Measurements from ENCODE around the gene WDR82. TPM values are rescaled to one million over a fixed set of nuclear protein-coding genes. Genes with fewer than 3 reads are reported as not detected.

WDR82 gene
- total and polyA plus RNA-seq, 10 of the 15 experiments (the other 5 are each of a cell fraction or from before 2014, with no cell fraction given) = 10.1 to 82.4 (median 48.7) TPM

MicroRNAs within 50 kb of the gene (microRNA counts, 767-probe panel; counts per million panel counts)
- microRNA hsa-let-7g-5p = 5,466 counts per million, percentile 99 among the panel's probes with 10 or more counts

Small RNA genes lying within 50 kb of the gene (microRNA-seq; reads per million reads assigned to microRNA genes)
- gene MIR135A1 (4.0 reads per million, percentile 23 among the genes with 10 or more reads in this experiment), gene MIRLET7G (161,184 reads per million, percentile 100 among the genes with 10 or more reads in this experiment)

Small RNA genes lying within 50 kb of the gene (small RNA-seq; reads per million reads assigned to genes)
- not detected for gene MIR135A1
- gene MIRLET7G = 3,083 reads per million, percentile 100 among the genes with 10 or more reads in this experiment

Other genes starting within 250 kb of the WDR82 start
Only the 7 nearest of the 14 such genes appear.
- 29.8 and 30.0 TPM in 2 replicates for gene POC1A, start 124.2 kb downstream of the WDR82 start, total RNA-seq (2014; rRNA removed)
- gene POC1A, start 124.2 kb downstream of the WDR82 start, total RNA-seq (2014; rRNA removed; fragmentation: Illumina TruSeq; extraction: Trizol) = 14.6 and 15.6 TPM in 2 replicates
- gene POC1A, start 124.2 kb downstream of the WDR82 start, total RNA-seq (2021) = 22.9 and 23.4 TPM in 2 replicates
- 13.6 and 19.7 TPM in 2 replicates for gene POC1A, start 124.2 kb downstream of the WDR82 start, polyA plus RNA-seq (2011; rRNA removed)
- 16.4 and 24.1 TPM in 2 replicates for gene POC1A, start 124.2 kb downstream of the WDR82 start, polyA plus RNA-seq (2014; fragmentation: Illumina TruSeq; extraction: Trizol)
- gene POC1A, start 124.2 kb downstream of the WDR82 start, polyA plus RNA-seq (2014; fragmentation: Nextera tagmentation; extraction: Ambion mirVana) = 10 to 100 TPM in 1 of 2 experiments, 1 to 10 TPM in 1; 8.5 to 13.0 TPM
- 26.5 and 27.2 TPM in 2 replicates for gene POC1A, start 124.2 kb downstream of the WDR82 start, polyA plus RNA-seq (2014; rRNA removed)
- 10 to 100 TPM; 42.3 to 49.8 TPM for gene POC1A, start 124.2 kb downstream of the WDR82 start, polyA plus RNA-seq (2016; fragmentation: Nextera tagmentation; extraction: Ambion mirVana)
- 77.4 and 89.8 TPM in 2 replicates for gene ALAS1, start 80.5 kb downstream of the WDR82 start, total RNA-seq (2014; rRNA removed)
- 69.5 and 69.9 TPM in 2 replicates for gene ALAS1, start 80.5 kb downstream of the WDR82 start, total RNA-seq (2014; rRNA removed; fragmentation: Illumina TruSeq; extraction: Trizol)
- gene ALAS1, start 80.5 kb downstream of the WDR82 start, total RNA-seq (2021) = 75.4 and 75.9 TPM in 2 replicates
- 78.1 and 95.0 TPM in 2 replicates for gene ALAS1, start 80.5 kb downstream of the WDR82 start, polyA plus RNA-seq (2011; rRNA removed)
- 73.0 and 103 TPM in 2 replicates for gene ALAS1, start 80.5 kb downstream of the WDR82 start, polyA plus RNA-seq (2014; fragmentation: Illumina TruSeq; extraction: Trizol)
- 100 to 1,000 TPM; 111 to 115 TPM for gene ALAS1, start 80.5 kb downstream of the WDR82 start, polyA plus RNA-seq (2014; fragmentation: Nextera tagmentation; extraction: Ambion mirVana)
- gene ALAS1, start 80.5 kb downstream of the WDR82 start, polyA plus RNA-seq (2014; rRNA removed) = 78.6 and 93.1 TPM in 2 replicates
- gene ALAS1, start 80.5 kb downstream of the WDR82 start, polyA plus RNA-seq (2016; fragmentation: Nextera tagmentation; extraction: Ambion mirVana) = 100 to 1,000 TPM in 1 of 2 experiments, 10 to 100 TPM in 1; 88.4 to 102 TPM
- 0.22 and 0.51 TPM in 2 replicates for gene TLR9, start 53.0 kb downstream of the WDR82 start, total RNA-seq (2014; rRNA removed)
- gene TLR9, start 53.0 kb downstream of the WDR82 start, total RNA-seq (2014; rRNA removed; fragmentation: Illumina TruSeq; extraction: Trizol) = 0.14 and 0.22 TPM in 2 replicates
- 4.8 and 6.9 TPM in 2 replicates for gene TLR9, start 53.0 kb downstream of the WDR82 start, total RNA-seq (2021)
- gene TLR9, start 53.0 kb downstream of the WDR82 start, polyA plus RNA-seq (2011; rRNA removed) = 0.03 and 0.11 TPM in 2 replicates
- gene TLR9, start 53.0 kb downstream of the WDR82 start, polyA plus RNA-seq (2014; fragmentation: Illumina TruSeq; extraction: Trizol) = 0.53 TPM in 1 of 2 replicates, not detected in the other
- under 1 TPM in 1 of 2 experiments, not detected in 1; 0.10 TPM for gene TLR9, start 53.0 kb downstream of the WDR82 start, polyA plus RNA-seq (2014; fragmentation: Nextera tagmentation; extraction: Ambion mirVana)
- gene TLR9, start 53.0 kb downstream of the WDR82 start, polyA plus RNA-seq (2014; rRNA removed) = 1.1 and 1.5 TPM in 2 replicates
- 1 to 10 TPM in 1 of 2 experiments, under 1 TPM in 1; 0.82 to 1.2 TPM for gene TLR9, start 53.0 kb downstream of the WDR82 start, polyA plus RNA-seq (2016; fragmentation: Nextera tagmentation; extraction: Ambion mirVana)
- gene TWF2, start 39.5 kb downstream of the WDR82 start, total RNA-seq (2014; rRNA removed) = 67.7 and 81.3 TPM in 2 replicates
- gene TWF2, start 39.5 kb downstream of the WDR82 start, total RNA-seq (2014; rRNA removed; fragmentation: Illumina TruSeq; extraction: Trizol) = 34.7 and 37.5 TPM in 2 replicates
- 88.1 and 88.2 TPM in 2 replicates for gene TWF2, start 39.5 kb downstream of the WDR82 start, total RNA-seq (2021)
- gene TWF2, start 39.5 kb downstream of the WDR82 start, polyA plus RNA-seq (2011; rRNA removed) = 30.3 and 56.6 TPM in 2 replicates
- gene TWF2, start 39.5 kb downstream of the WDR82 start, polyA plus RNA-seq (2014; fragmentation: Illumina TruSeq; extraction: Trizol) = 9.8 and 38.5 TPM in 2 replicates
- 1 to 10 TPM in 1 of 2 experiments, under 1 TPM in 1; 0.16 to 3.4 TPM for gene TWF2, start 39.5 kb downstream of the WDR82 start, polyA plus RNA-seq (2014; fragmentation: Nextera tagmentation; extraction: Ambion mirVana)
- gene TWF2, start 39.5 kb downstream of the WDR82 start, polyA plus RNA-seq (2014; rRNA removed) = 106 and 113 TPM in 2 replicates
- gene TWF2, start 39.5 kb downstream of the WDR82 start, polyA plus RNA-seq (2016; fragmentation: Nextera tagmentation; extraction: Ambion mirVana) = 10 to 100 TPM; 80.4 to 90.5 TPM
- gene PPM1M, start 32.9 kb downstream of the WDR82 start, total RNA-seq (2014; rRNA removed) = 15.7 and 16.3 TPM in 2 replicates
- gene PPM1M, start 32.9 kb downstream of the WDR82 start, total RNA-seq (2014; rRNA removed; fragmentation: Illumina TruSeq; extraction: Trizol) = 14.1 TPM in 2 replicates
- 24.8 and 25.9 TPM in 2 replicates for gene PPM1M, start 32.9 kb downstream of the WDR82 start, total RNA-seq (2021)
- gene PPM1M, start 32.9 kb downstream of the WDR82 start, polyA plus RNA-seq (2011; rRNA removed) = 19.2 and 21.1 TPM in 2 replicates
- gene PPM1M, start 32.9 kb downstream of the WDR82 start, polyA plus RNA-seq (2014; fragmentation: Illumina TruSeq; extraction: Trizol) = 19.8 and 24.3 TPM in 2 replicates
- 10 to 100 TPM in 1 of 2 experiments, 1 to 10 TPM in 1; 7.5 to 15.3 TPM for gene PPM1M, start 32.9 kb downstream of the WDR82 start, polyA plus RNA-seq (2014; fragmentation: Nextera tagmentation; extraction: Ambion mirVana)
- gene PPM1M, start 32.9 kb downstream of the WDR82 start, polyA plus RNA-seq (2014; rRNA removed) = 23.1 and 24.3 TPM in 2 replicates
- gene PPM1M, start 32.9 kb downstream of the WDR82 start, polyA plus RNA-seq (2016; fragmentation: Nextera tagmentation; extraction: Ambion mirVana) = 1 to 10 TPM; 7.3 to 9.5 TPM
- gene GLYCTK, start 9.2 kb upstream of the WDR82 start, total RNA-seq (2014; rRNA removed) = 13.7 and 14.9 TPM in 2 replicates
- gene GLYCTK, start 9.2 kb upstream of the WDR82 start, total RNA-seq (2014; rRNA removed; fragmentation: Illumina TruSeq; extraction: Trizol) = 8.5 and 8.8 TPM in 2 replicates
- gene GLYCTK, start 9.2 kb upstream of the WDR82 start, total RNA-seq (2021) = 19.0 and 19.9 TPM in 2 replicates
- 6.5 and 13.5 TPM in 2 replicates for gene GLYCTK, start 9.2 kb upstream of the WDR82 start, polyA plus RNA-seq (2011; rRNA removed)
- 2.3 and 7.4 TPM in 2 replicates for gene GLYCTK, start 9.2 kb upstream of the WDR82 start, polyA plus RNA-seq (2014; fragmentation: Illumina TruSeq; extraction: Trizol)
- 1 to 10 TPM in 1 of 2 experiments, under 1 TPM in 1; 0.66 to 2.7 TPM for gene GLYCTK, start 9.2 kb upstream of the WDR82 start, polyA plus RNA-seq (2014; fragmentation: Nextera tagmentation; extraction: Ambion mirVana)
- 22.6 and 26.5 TPM in 2 replicates for gene GLYCTK, start 9.2 kb upstream of the WDR82 start, polyA plus RNA-seq (2014; rRNA removed)
- 10 to 100 TPM; 10.6 to 15.7 TPM for gene GLYCTK, start 9.2 kb upstream of the WDR82 start, polyA plus RNA-seq (2016; fragmentation: Nextera tagmentation; extraction: Ambion mirVana)
- gene DNAH1, start 37.7 kb upstream of the WDR82 start, total RNA-seq (2014; rRNA removed) = 3.3 and 3.4 TPM in 2 replicates
- 2.3 TPM in 2 replicates for gene DNAH1, start 37.7 kb upstream of the WDR82 start, total RNA-seq (2014; rRNA removed; fragmentation: Illumina TruSeq; extraction: Trizol)
- 4.4 and 5.7 TPM in 2 replicates for gene DNAH1, start 37.7 kb upstream of the WDR82 start, total RNA-seq (2021)
- gene DNAH1, start 37.7 kb upstream of the WDR82 start, polyA plus RNA-seq (2011; rRNA removed) = 1.8 and 3.2 TPM in 2 replicates
- gene DNAH1, start 37.7 kb upstream of the WDR82 start, polyA plus RNA-seq (2014; fragmentation: Illumina TruSeq; extraction: Trizol) = 2.3 and 3.7 TPM in 2 replicates
- under 1 TPM; 0.31 to 0.33 TPM for gene DNAH1, start 37.7 kb upstream of the WDR82 start, polyA plus RNA-seq (2014; fragmentation: Nextera tagmentation; extraction: Ambion mirVana)
- 4.4 and 5.8 TPM in 2 replicates for gene DNAH1, start 37.7 kb upstream of the WDR82 start, polyA plus RNA-seq (2014; rRNA removed)
- gene DNAH1, start 37.7 kb upstream of the WDR82 start, polyA plus RNA-seq (2016; fragmentation: Nextera tagmentation; extraction: Ambion mirVana) = under 1 TPM; 0.48 to 0.57 TPM